Testis (tissue), 2 donors: ENCODE results near the gene SORCS3.

Experiments used
- CTCF ChIP-seq, 3 experiments: fragments of 450-650 bp in 2 of 3; fragments of 200-600 bp in 1 of 3; sonication (generic) in 1 of 3; IDR thresholded peaks; one replicate each; pipeline ENCODE4 v1.5.1; 2016 to 2019; ENCODE audit warnings: antibody characterized with exemption in 3 of 3, mild to moderate bottlenecking in 2 of 3, moderate library complexity in 1 of 3
- POLR2A ChIP-seq: fragments of 450-650 bp; IDR thresholded peaks from one replicate; pipeline ENCODE4 v1.6.1; 2017; ENCODE audit warnings: antibody characterized with exemption, mild to moderate bottlenecking, moderate library complexity

GRCh38 chr10:104664205-104664604 is 23.1 kb downstream of the SORCS3 start:
- TF ChIP-seq POLR2A, result no peak
- TF ChIP-seq CTCF (IDR thresholded peaks at IDR 0.05), result no peak
